ENCODE measurements around the gene GLYR1. TPM values are rescaled to one million over a fixed set of nuclear protein-coding genes. Genes with fewer than 3 reads are reported as not detected.
A peak's percentile ranks its signal among the peaks of the same experiment; 100 is the strongest.

The GLYR1 gene
- polyA plus RNA-seq, 2 donors = 34.3 to 35.6 TPM

- no peaks in the 10 kb centered on the region for H3K9me3 ChIP-seq (ENCODE audit: control insufficient read depth in 2 of 2, insufficient read depth in 1 of 2, low read depth in 1 of 2, low read length in 1 of 2)
- H3K4me3 ChIP-seq (ENCODE audit: low read depth in 1 of 2, low read length in 2 of 2) = peak overlapping the region; percentile 66 to 75
- 1% methylated on average over 43 to 59 of the region's 59 CpGs for WGBS, 2 donors
- H3K36me3 ChIP-seq (ENCODE audit: control insufficient read depth in 2 of 2, insufficient read depth in 2 of 2, low read length in 1 of 2) = peaks cover 10 to 28% of the 10 kb centered on the region in 2 donors
- peaks cover 0 to 16% of the 10 kb centered on the region in 2 donors for H3K4me1 ChIP-seq (ENCODE audit: control insufficient read depth in 2 of 2, insufficient read depth in 2 of 2, low read length in 1 of 2)
- no peaks in the 10 kb centered on the region for H3K27me3 ChIP-seq (ENCODE audit: control insufficient read depth in 1 of 2, insufficient read depth in 2 of 2, low read length in 2 of 2)
- H3K27ac ChIP-seq (ENCODE audit: low read depth in 2 of 2, low read length in 1 of 2) = peak overlapping the region; percentile 92 to 96
Observed at GRCh38 chr16:4802659-4803287, 44.3 kb downstream of the GLYR1 start.

GRCh38 chr16:4801962-4802658 lies 45.0 kb downstream of the GLYR1 start, which contains the start of gene ROGDI:
Gene ROGDI, minus strand, starts transcription at chr16:4802633. Its CDS starts 62 bp downstream, at chr16:4802571.
- no peaks in the 10 kb centered on the region for H3K27me3 ChIP-seq (ENCODE audit: control insufficient read depth in 1 of 2, insufficient read depth in 2 of 2, low read length in 2 of 2)
- peak within 1 kb of the TSS; percentile 92 to 96 for H3K27ac ChIP-seq (ENCODE audit: low read depth in 2 of 2, low read length in 1 of 2)
- H3K4me3 ChIP-seq (ENCODE audit: low read depth in 1 of 2, low read length in 2 of 2) = peak within 1 kb of the TSS; percentile 66 to 75
- H3K9me3 ChIP-seq (ENCODE audit: control insufficient read depth in 2 of 2, insufficient read depth in 1 of 2, low read depth in 1 of 2, low read length in 1 of 2) = no peaks in the 10 kb centered on the region
- peaks cover 14 to 33% of the 10 kb centered on the region in 2 donors for H3K36me3 ChIP-seq (ENCODE audit: control insufficient read depth in 2 of 2, insufficient read depth in 2 of 2, low read length in 1 of 2)
- peaks cover 0 to 16% of the 10 kb centered on the region in 2 donors for H3K4me1 ChIP-seq (ENCODE audit: control insufficient read depth in 2 of 2, insufficient read depth in 2 of 2, low read length in 1 of 2)
- WGBS, 2 donors = 1% methylated on average over 64 to 70 of the region's 70 CpGs

DNA sequence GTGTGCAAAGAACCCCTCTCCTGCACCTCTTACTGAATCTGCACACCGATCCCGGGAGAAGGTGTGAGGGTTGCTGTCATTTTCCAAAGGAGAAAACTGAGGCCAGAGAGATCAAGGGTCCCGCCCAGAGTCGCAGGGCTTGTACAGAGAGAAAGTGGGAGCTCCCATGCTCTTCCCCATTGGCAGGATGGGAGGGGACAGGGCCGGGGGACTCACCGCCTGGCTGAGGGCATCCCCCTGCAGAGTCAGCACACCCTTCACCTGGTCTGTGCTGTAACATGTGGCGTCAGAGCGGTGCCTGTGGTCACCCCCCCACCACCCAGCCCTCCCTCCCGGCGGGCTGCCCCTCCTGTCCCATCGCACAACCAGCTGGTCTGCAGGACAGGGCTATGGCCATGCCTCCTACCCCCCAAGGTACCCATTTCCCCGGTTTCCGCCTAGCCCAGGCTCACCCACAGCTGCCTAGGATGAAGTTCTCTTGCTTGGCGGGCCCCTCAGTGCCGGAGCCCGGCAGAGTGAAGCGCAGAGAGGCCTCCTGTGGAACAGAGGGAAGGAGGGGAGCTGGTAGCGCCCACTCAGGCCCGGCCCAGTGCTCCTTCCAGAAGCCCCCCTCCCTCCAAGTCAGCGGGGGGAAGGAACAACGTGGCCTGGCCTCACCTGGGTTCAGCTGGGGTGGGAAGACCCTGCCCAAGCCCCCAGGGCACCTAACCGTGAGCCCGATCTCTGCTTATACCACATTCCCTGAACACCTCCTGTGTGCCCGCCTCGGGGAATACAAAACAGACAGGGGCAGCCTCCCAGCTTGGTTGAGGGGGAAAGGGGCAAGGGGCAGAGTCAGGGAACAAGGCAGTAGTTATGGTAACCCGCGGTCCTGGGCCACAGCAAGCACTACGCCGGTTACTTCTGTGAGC lies 45.8 kb downstream of the GLYR1 start:
- peaks cover 0 to 16% of the 10 kb centered on the region in 2 donors for H3K4me1 ChIP-seq (ENCODE audit: control insufficient read depth in 2 of 2, insufficient read depth in 2 of 2, low read length in 1 of 2)
- peaks cover 14 to 33% of the 10 kb centered on the region in 2 donors for H3K36me3 ChIP-seq (ENCODE audit: control insufficient read depth in 2 of 2, insufficient read depth in 2 of 2, low read length in 1 of 2)
- peak overlapping the region; percentile 66 to 75 for H3K4me3 ChIP-seq (ENCODE audit: low read depth in 1 of 2, low read length in 2 of 2)
- H3K9me3 ChIP-seq (ENCODE audit: control insufficient read depth in 2 of 2, insufficient read depth in 1 of 2, low read depth in 1 of 2, low read length in 1 of 2) = no peaks in the 10 kb centered on the region
- 40 to 41% methylated on average over 26 to 29 of the region's 29 CpGs for WGBS, 2 donors
- H3K27me3 ChIP-seq (ENCODE audit: control insufficient read depth in 1 of 2, insufficient read depth in 2 of 2, low read length in 2 of 2) = no peaks in the 10 kb centered on the region
- peak overlapping the region; percentile 92 to 96 for H3K27ac ChIP-seq (ENCODE audit: low read depth in 2 of 2, low read length in 1 of 2)

GRCh38 chr16:4800290-4801041 lies 46.6 kb downstream of the GLYR1 start:
- H3K36me3 ChIP-seq (ENCODE audit: control insufficient read depth in 2 of 2, insufficient read depth in 2 of 2, low read length in 1 of 2) = peaks cover 14 to 36% of the 10 kb centered on the region in 2 donors
- no peaks in the 10 kb centered on the region for H3K9me3 ChIP-seq (ENCODE audit: control insufficient read depth in 2 of 2, insufficient read depth in 1 of 2, low read depth in 1 of 2, low read length in 1 of 2)
- peak overlapping the region; percentile 28 to 47 for H3K27ac ChIP-seq (ENCODE audit: low read depth in 2 of 2, low read length in 1 of 2)
- H3K27me3 ChIP-seq (ENCODE audit: control insufficient read depth in 1 of 2, insufficient read depth in 2 of 2, low read length in 2 of 2) = no peaks in the 10 kb centered on the region
- H3K4me1 ChIP-seq (ENCODE audit: control insufficient read depth in 2 of 2, insufficient read depth in 2 of 2, low read length in 1 of 2) = peaks cover 0 to 16% of the 10 kb centered on the region in 2 donors
- H3K4me3 ChIP-seq (ENCODE audit: low read depth in 1 of 2, low read length in 2 of 2) = no peak overlapping the region
- WGBS, 2 donors = 50 to 56% methylated on average over 17 of the region's 17 CpGs

GRCh38 chr16:4799171-4799855 lies 47.8 kb downstream of the GLYR1 start:
- WGBS, 2 donors = 91% methylated on average over 19 of the region's 19 CpGs
- H3K36me3 ChIP-seq (ENCODE audit: control insufficient read depth in 2 of 2, insufficient read depth in 2 of 2, low read length in 1 of 2) = peaks cover 7 to 27% of the 10 kb centered on the region in 2 donors
- H3K27ac ChIP-seq (ENCODE audit: low read depth in 2 of 2, low read length in 1 of 2) = no peak overlapping the region
- H3K4me3 ChIP-seq (ENCODE audit: low read depth in 1 of 2, low read length in 2 of 2) = no peak overlapping the region
- H3K27me3 ChIP-seq (ENCODE audit: control insufficient read depth in 1 of 2, insufficient read depth in 2 of 2, low read length in 2 of 2) = no peaks in the 10 kb centered on the region
- peaks cover 0 to 16% of the 10 kb centered on the region in 2 donors for H3K4me1 ChIP-seq (ENCODE audit: control insufficient read depth in 2 of 2, insufficient read depth in 2 of 2, low read length in 1 of 2)
- H3K9me3 ChIP-seq (ENCODE audit: control insufficient read depth in 2 of 2, insufficient read depth in 1 of 2, low read depth in 1 of 2, low read length in 1 of 2) = no peaks in the 10 kb centered on the region

DNA sequence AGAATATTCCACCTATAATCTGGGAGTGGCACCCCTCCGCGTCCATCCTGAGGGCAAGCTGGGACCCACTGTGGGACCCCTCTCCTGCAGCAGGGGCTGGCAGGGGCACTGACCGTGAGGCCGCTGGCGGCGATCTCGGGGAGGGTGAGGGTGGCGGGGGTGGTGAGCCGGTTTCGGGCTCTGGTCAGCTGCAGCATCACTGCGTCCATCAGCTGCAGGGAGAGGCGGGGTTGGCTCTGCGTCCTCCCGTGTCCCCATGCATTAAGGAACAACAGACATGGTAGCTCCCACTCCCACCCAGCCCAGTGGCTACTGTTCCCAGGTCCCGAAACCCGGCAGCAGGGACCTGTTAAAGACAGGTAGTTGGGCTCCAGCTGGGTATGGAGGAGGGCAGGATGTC lies 48.6 kb downstream of the GLYR1 start:
- H3K36me3 ChIP-seq (ENCODE audit: control insufficient read depth in 2 of 2, insufficient read depth in 2 of 2, low read length in 1 of 2) = peaks cover 7 to 23% of the 10 kb centered on the region in 2 donors
- 92 to 94% methylated on average over 16 of the region's 16 CpGs for WGBS, 2 donors
- H3K4me1 ChIP-seq (ENCODE audit: control insufficient read depth in 2 of 2, insufficient read depth in 2 of 2, low read length in 1 of 2) = peaks cover 0 to 16% of the 10 kb centered on the region in 2 donors
- H3K9me3 ChIP-seq (ENCODE audit: control insufficient read depth in 2 of 2, insufficient read depth in 1 of 2, low read depth in 1 of 2, low read length in 1 of 2) = no peaks in the 10 kb centered on the region
- no peak overlapping the region for H3K27ac ChIP-seq (ENCODE audit: low read depth in 2 of 2, low read length in 1 of 2)
- H3K4me3 ChIP-seq (ENCODE audit: low read depth in 1 of 2, low read length in 2 of 2) = no peak overlapping the region
- no peaks in the 10 kb centered on the region for H3K27me3 ChIP-seq (ENCODE audit: control insufficient read depth in 1 of 2, insufficient read depth in 2 of 2, low read length in 2 of 2)

DNA sequence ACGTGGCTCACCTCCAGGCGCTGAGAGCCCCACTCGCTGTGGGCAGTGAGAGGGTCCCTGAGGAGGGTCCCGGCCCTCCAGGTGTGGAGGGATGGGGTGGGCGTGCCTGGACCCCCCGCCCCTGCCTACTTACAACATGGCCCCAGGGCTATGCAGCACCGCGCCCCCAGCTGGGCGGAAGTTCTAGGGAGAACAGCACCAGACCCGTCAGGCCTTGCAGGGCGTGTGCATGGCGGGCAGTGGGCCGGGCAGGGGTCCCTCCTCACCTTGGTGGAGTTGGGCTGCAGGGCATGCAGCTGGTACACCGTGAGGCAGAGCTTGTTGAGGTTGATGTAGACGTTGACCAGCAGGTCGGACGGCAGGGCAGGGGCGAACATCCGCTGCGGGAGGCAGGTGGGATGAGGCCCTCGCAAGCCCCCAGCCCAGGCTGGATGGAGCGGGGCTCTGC lies 49.3 kb downstream of the GLYR1 start:
- Histone ChIP-seq H3K4me1 (ENCODE audit: control insufficient read depth in 2 of 2, insufficient read depth in 2 of 2, low read length in 1 of 2) (peaks cover 0 to 16% of the 10 kb centered on the region in 2 donors), H3K9me3 (ENCODE audit: control insufficient read depth in 2 of 2, insufficient read depth in 1 of 2, low read depth in 1 of 2, low read length in 1 of 2) (no peaks in the 10 kb centered on the region), H3K27me3 (ENCODE audit: control insufficient read depth in 1 of 2, insufficient read depth in 2 of 2, low read length in 2 of 2) (no peaks in the 10 kb centered on the region), H3K27ac (ENCODE audit: low read depth in 2 of 2, low read length in 1 of 2) (no peak overlapping the region), H3K36me3 (ENCODE audit: control insufficient read depth in 2 of 2, insufficient read depth in 2 of 2, low read length in 1 of 2) (peaks cover 7 to 23% of the 10 kb centered on the region in 2 donors), H3K4me3 (ENCODE audit: low read depth in 1 of 2, low read length in 2 of 2) (no peak overlapping the region)
- 89 to 90% methylated on average over 22 of the region's 22 CpGs for WGBS, 2 donors

DNA sequence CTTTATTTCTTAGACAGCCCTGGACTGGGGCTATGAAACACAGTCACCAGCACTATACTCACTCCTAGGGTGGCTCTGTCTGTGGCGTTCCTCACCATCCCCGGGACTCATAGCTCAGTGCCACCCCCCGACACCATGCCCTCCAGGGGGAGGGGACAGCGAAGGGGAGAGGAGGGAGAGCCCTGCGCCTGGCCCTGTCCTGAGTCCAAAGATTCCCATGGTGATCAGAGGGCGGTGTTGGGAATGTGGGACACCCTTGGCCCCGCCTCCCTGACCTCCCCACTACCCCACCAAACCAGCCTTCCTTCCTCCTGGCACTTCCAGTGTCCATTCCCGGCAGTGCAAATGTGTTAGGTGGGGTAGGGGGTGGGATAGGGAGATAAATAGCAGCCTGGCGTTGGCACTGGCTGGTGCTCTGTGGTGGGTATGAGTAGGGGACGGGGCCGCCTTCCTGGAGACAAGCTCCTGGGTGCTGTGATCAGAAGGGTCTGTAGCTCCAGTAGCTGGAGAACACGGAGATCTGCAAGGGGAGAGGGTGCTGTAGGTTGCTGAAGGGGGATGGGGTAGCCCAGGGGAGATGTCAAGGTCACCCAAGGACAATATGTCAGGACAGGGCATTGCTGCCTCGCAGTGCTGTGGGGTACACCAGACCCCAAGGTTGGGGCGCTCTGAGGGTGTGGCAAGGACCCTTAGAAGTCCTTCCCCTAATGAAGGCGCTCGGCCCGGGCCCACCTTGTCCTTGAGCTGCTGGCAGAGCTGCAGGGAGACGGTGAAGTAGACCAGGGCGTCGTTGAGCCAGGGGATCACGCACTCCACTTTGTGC lies 49.9 kb downstream of the GLYR1 start:
- peaks cover 7 to 23% of the 10 kb centered on the region in 2 donors for H3K36me3 ChIP-seq (ENCODE audit: control insufficient read depth in 2 of 2, insufficient read depth in 2 of 2, low read length in 1 of 2)
- H3K27me3 ChIP-seq (ENCODE audit: control insufficient read depth in 1 of 2, insufficient read depth in 2 of 2, low read length in 2 of 2) = no peaks in the 10 kb centered on the region
- no peaks in the 10 kb centered on the region for H3K9me3 ChIP-seq (ENCODE audit: control insufficient read depth in 2 of 2, insufficient read depth in 1 of 2, low read depth in 1 of 2, low read length in 1 of 2)
- H3K4me1 ChIP-seq (ENCODE audit: control insufficient read depth in 2 of 2, insufficient read depth in 2 of 2, low read length in 1 of 2) = peaks cover 0 to 16% of the 10 kb centered on the region in 2 donors
- H3K4me3 ChIP-seq (ENCODE audit: low read depth in 1 of 2, low read length in 2 of 2) = no peak overlapping the region
- 88 to 91% methylated on average over 20 to 21 of the region's 21 CpGs for WGBS, 2 donors
- no peak overlapping the region for H3K27ac ChIP-seq (ENCODE audit: low read depth in 2 of 2, low read length in 1 of 2)
